Calu3 (cell line): Measurements from ENCODE around the gene RAB7B. TPM values are rescaled to one million over a fixed set of nuclear protein-coding genes. Genes with fewer than 3 reads are reported as not detected.

Source experiments
- BruUV-seq: library from RNA; stranded (reverse); fragments of 400-500 nt; replicated peaks from 2 replicates; lab custom pipeline; 2021; lab: Mats Ljungman, UMichigan
- CTCF ChIA-PET: fragments of 300-600 bp; sonication (Branson Sonifier 250); formaldehyde crosslinking; loops from one replicate; lab custom pipeline; 2022; ENCODE audit warnings: antibody characterized with exemption; lab: Charles Lee
- DNase-seq: peaks from one replicate; pipeline ENCODE4 v3.0.0; 2022
- H3K27ac Mint-ChIP-seq: one replicate; pipeline ENCODE4 v1.8.0; 2022; ENCODE audit warnings: mixed read lengths; ENCODE audit not compliant: unreplicated experiment
- H3K27me3 Mint-ChIP-seq: one replicate; pipeline ENCODE4 v1.8.0; 2022; ENCODE audit warnings: mixed read lengths; ENCODE audit not compliant: unreplicated experiment
- H3K36me3 Mint-ChIP-seq: one replicate; pipeline ENCODE4 v1.8.0; 2022; ENCODE audit warnings: mild to moderate bottlenecking, moderate library complexity, mixed read lengths; ENCODE audit not compliant: insufficient read depth, unreplicated experiment
- H3K4me1 Mint-ChIP-seq: one replicate; pipeline ENCODE4 v1.8.0; 2022; ENCODE audit warnings: mild to moderate bottlenecking, low read depth, mixed read lengths; ENCODE audit not compliant: unreplicated experiment
- H3K4me3 Mint-ChIP-seq: one replicate; pipeline ENCODE4 v1.8.0; 2022; ENCODE audit warnings: mild to moderate bottlenecking, low read depth, moderate library complexity, mixed read lengths; ENCODE audit not compliant: unreplicated experiment
- H3K9me3 Mint-ChIP-seq: one replicate; pipeline ENCODE4 v1.8.0; 2022; ENCODE audit warnings: low read depth, mixed read lengths; ENCODE audit not compliant: unreplicated experiment
- intact Hi-C: fragments of 100-400 bp; cut with micrococcal nuclease; formaldehyde crosslinking; loops from one replicate; pipeline ENCODE4 v1.10.0; 2022; ENCODE audit not compliant: unreplicated experiment
- total RNA-seq: library from RNA; stranded (reverse); gene quantifications from 2 replicates; pipeline ENCODE4 v1.2.3, GENCODE V29; 2022
- TF ChIP-seq, protein P1 (sequence below): fragments of 200-600 bp; IDR thresholded peaks from one replicate; pipeline ENCODE4 v1.8.0; 2022; ENCODE audit warnings: antibody characterized with exemption; ENCODE audit not compliant: unreplicated experiment

Gene RAB7B
- total RNA-seq, 1 experiment from 2014 or later, result 1.1 TPM

- CTCF ChIA-PET, result interaction anchor here (0.8 kb wide), 1 partner anchor 12 kb away, joined by 6 read pairs; the partner anchor contains the start of gene RHEX
- Mint-ChIP-seq H3K4me1 (peaks cover 32% of the 10 kb centered on the region), H3K9me3 (no peaks in the 10 kb centered on the region), H3K4me3 (peak overlapping the region; percentile 8), H3K36me3 (no peaks in the 10 kb centered on the region), H3K27me3 (no peaks in the 10 kb centered on the region), H3K27ac (no peak overlapping the region)
- no TSS peak for BruUV-seq
- intact Hi-C loops, result no loop called here
- TF ChIP-seq, protein P1, sequence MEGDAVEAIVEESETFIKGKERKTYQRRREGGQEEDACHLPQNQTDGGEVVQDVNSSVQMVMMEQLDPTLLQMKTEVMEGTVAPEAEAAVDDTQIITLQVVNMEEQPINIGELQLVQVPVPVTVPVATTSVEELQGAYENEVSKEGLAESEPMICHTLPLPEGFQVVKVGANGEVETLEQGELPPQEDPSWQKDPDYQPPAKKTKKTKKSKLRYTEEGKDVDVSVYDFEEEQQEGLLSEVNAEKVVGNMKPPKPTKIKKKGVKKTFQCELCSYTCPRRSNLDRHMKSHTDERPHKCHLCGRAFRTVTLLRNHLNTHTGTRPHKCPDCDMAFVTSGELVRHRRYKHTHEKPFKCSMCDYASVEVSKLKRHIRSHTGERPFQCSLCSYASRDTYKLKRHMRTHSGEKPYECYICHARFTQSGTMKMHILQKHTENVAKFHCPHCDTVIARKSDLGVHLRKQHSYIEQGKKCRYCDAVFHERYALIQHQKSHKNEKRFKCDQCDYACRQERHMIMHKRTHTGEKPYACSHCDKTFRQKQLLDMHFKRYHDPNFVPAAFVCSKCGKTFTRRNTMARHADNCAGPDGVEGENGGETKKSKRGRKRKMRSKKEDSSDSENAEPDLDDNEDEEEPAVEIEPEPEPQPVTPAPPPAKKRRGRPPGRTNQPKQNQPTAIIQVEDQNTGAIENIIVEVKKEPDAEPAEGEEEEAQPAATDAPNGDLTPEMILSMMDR, result no peak
- DNase-seq, result no peak
Observed at GRCh38 chr1:206040328-206040727, 37.1 kb upstream of the RAB7B start.

GRCh38 chr1:206039046-206039973 is 36.1 kb upstream of the RAB7B start:
- no peak overlapping the region for H3K27ac Mint-ChIP-seq

DNA sequence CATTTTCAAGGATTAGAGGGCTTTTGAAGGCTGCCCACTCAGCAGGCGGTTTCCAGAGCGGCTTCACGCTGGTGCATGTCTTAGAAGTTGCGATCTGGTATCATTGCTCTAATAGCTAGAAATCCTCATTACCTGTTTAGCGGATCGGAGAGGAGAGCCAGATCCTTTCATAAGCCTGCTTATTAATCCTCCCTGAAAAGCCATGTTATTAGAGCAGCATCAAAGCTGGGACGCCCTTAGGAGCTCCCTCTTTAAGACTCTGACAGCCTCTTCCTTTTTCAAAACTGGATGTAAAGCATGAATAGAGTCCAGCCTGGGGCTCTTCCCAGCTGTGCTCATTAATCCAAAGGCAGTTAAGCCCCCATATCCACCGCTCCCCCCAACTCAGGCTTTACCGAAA is 34.4 kb upstream of the RAB7B start:
- Mint-ChIP-seq H3K27me3 (no peaks in the 10 kb centered on the region), H3K27ac (no peak overlapping the region), H3K9me3 (no peaks in the 10 kb centered on the region), H3K4me3 (no peak overlapping the region), H3K4me1 (peaks cover 56% of the 10 kb centered on the region), H3K36me3 (peaks cover 6% of the 10 kb centered on the region)
- CTCF ChIA-PET, result interaction anchor here (1.1 to 1.6 kb wide), 2 partner anchors 9 to 16 kb away, joined by 3 to 4 read pairs; no protein-coding TSS in a partner anchor
- no TSS peak for BruUV-seq
- intact Hi-C loops, result no loop called here
- no peak for DNase-seq
- TF ChIP-seq, protein P1, result no peak

More at GRCh38 chr1:206039046-206039973, 36.1 kb upstream of the RAB7B start:
- H3K27me3 Mint-ChIP-seq, result no peaks in the 10 kb centered on the region
- no TSS peak for BruUV-seq
- TF ChIP-seq, protein P1, result no peak
- H3K36me3 Mint-ChIP-seq, result peaks cover 6% of the 10 kb centered on the region
- H3K4me1 Mint-ChIP-seq, result peaks cover 42% of the 10 kb centered on the region
- DNase-seq, result no peak
- CTCF ChIA-PET, result interaction anchor here (0.7 to 1.0 kb wide), 3 partner anchors 9 to 69 kb away, joined by 3 to 6 read pairs (median 4); partner anchors contain the start of gene RHEX
- no peak overlapping the region for H3K4me3 Mint-ChIP-seq
- no peaks in the 10 kb centered on the region for H3K9me3 Mint-ChIP-seq
- intact Hi-C loops, result no loop called here

DNA sequence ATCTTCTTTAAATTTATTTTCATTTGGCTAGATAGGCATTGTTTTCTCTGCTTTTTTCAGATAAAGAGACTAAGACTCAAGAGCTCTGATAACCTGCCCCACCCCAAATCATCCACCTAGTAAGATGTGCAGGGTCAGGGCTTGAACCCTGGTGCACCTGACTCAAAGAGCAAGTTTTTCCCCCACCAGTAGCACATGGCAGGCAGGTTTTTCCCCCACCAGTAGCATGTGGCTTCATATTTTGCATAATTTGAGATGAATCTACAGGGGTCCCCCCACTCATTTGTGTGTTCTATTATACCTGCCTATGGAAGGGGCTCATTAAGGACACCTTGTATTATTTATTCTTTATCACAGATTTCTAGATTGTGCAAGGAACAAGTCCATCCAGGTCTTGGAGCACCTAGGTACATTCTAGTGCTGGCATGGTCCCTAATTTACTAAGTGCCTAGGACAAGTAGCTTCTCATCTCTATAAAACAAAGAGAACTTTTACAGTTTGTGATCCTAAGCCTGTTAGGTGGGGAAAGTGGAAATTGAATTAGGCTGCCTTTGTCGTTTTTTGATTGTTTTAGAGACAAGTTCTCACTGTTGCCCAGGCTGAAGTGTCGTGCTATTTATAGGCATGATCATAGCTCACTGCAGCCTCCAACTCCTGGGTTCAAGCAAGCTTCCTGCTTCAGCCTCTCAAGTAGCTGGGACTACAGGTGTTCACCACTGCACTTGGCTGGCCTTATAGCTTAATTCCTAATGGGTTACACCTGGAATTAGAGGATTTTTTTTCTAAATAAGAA is 33.7 kb upstream of the RAB7B start:
- Mint-ChIP-seq H3K4me3 (no peak overlapping the region), H3K36me3 (peaks cover 6% of the 10 kb centered on the region), H3K27me3 (no peaks in the 10 kb centered on the region), H3K27ac (no peak overlapping the region), H3K9me3 (no peaks in the 10 kb centered on the region), H3K4me1 (peaks cover 62% of the 10 kb centered on the region)
- TF ChIP-seq, protein P1, result no peak
- CTCF ChIA-PET, result interaction anchor here (0.7 to 1.6 kb wide), 4 partner anchors 10 to 53 kb away, joined by 3 to 4 read pairs (median 4); no protein-coding TSS in a partner anchor
- no TSS peak for BruUV-seq
- DNase-seq, result no peak
- intact Hi-C loops, result no loop called here
